ENCODE results near the gene CNNM4. TPM values are rescaled to one million over a fixed set of nuclear protein-coding genes. Genes with fewer than 3 reads are reported as not detected.

CNNM4 gene
- 2.4 and 4.0 TPM in 2 replicates for total RNA-seq

- peak; percentile 60 for DNase-seq (ENCODE audit: low read depth, low spot score)
Measured at GRCh38 chr2:96760036-96760985, at the start of gene CNNM4. Gene CNNM4, plus strand, starts transcription at chr2:96760902. Its CDS starts 98 bp downstream, at chr2:96761000.

DNA sequence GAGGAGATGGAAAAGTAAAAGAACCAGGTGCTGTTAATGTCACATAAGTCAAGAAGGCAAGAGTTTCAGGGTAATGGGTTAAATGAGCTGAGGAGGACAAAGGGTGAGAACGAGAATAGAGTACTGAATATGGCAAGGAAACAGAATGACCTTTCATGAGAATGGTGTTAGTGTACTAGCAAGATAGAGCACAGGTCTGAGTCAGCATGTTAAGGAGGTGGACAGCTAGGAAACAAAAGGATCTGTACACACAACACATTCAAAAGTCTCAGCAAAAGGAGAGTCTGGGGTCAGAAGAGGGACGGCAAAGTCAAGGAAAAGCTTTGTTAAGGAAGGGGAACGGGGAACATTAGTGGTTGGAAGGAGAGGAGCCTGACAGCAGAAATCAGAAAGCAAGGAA lies 49.7 kb upstream of the CNNM4 start:
- DNase-seq (ENCODE audit: low read depth, low spot score) = no peak

- DNase-seq (ENCODE audit: low read depth, low spot score) = no peak
Measured at GRCh38 chr2:96715658-96716057, 45.0 kb upstream of the CNNM4 start.

DNA sequence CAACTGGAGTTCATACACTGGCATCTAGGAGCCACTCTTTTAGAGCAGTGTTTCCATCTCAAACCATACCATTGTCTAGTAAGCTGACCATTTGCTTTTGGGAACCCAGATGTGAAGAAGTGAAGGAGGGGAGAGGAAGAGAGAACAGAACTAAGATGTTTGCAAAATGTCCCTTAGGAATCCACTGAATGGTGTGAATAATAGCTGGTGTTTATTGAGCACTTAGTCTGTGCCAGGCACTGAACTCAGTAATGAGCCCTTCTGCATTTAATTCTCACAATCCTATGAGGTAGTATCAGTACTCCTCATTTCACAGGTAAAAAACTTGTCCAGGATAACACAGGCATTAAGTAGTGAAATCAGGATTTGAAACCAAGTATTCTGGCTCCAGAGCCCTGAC lies 44.3 kb upstream of the CNNM4 start:
- DNase-seq (ENCODE audit: low read depth, low spot score) = no peak

DNA sequence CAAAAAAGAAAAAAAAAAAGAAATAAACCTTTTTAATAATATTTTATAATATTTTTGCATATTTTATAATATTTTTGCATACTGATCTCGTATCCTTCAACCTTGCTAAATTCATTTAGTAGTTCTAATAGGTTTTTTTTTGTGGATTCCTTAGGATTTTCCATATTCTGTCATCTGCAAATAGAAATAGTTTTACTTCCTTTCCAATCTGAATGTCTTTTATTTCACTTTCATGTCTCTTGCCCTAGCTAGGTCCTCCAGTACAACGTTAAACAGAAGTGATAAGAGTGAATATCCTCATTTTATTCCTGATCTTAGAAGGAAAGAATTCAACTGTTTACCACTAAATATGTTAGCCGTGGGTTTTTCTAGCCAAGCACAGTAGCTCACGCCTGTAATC lies 34.6 kb upstream of the CNNM4 start:
- DNase-seq (ENCODE audit: low read depth, low spot score) = no peak

DNA sequence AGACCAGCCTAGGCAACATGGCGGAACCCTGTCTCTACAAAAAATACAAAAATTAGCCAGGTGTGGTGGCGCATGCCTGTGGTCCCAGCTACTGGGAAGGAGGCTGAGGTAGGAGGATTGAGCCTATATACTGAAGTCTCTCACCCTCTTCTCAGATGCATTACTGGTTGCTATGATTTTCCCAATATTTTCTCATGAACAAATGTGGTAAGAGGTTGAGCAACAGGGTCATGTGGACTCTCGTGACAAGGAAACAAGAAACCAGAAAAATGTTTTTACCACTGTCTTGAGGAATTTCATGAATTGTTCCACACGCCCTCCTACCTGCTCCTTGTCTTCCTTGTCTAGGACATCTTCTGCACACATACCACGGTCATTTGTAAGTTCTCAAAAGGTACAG lies 33.3 kb upstream of the CNNM4 start:
- no peak for DNase-seq (ENCODE audit: low read depth, low spot score)

DNA sequence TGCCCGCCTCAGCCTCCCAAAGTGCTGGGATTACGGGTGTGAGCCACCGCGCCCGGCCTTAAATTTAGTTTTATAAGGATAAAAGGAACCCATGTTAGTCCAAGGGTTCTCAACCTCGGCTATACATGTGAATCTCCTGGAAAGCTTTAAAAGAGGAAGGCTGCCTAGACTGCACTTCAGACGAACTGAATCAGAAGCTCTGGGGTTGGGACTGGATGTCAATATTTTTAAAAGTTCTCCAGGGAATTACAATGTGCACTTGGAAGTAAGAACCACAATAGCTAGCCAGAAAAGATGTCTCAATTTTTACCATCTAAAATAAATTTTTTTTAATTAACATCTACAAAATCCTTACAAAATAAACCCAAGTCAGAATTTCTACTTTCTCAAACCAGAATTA lies 31.0 kb upstream of the CNNM4 start:
- no peak for DNase-seq (ENCODE audit: low read depth, low spot score)

GRCh38 chr2:96730212-96730611 lies 30.5 kb upstream of the CNNM4 start:
- DNase-seq (ENCODE audit: low read depth, low spot score) = no peak

GRCh38 chr2:96733931-96734330 lies 26.8 kb upstream of the CNNM4 start:
- no peak for DNase-seq (ENCODE audit: low read depth, low spot score)

DNA sequence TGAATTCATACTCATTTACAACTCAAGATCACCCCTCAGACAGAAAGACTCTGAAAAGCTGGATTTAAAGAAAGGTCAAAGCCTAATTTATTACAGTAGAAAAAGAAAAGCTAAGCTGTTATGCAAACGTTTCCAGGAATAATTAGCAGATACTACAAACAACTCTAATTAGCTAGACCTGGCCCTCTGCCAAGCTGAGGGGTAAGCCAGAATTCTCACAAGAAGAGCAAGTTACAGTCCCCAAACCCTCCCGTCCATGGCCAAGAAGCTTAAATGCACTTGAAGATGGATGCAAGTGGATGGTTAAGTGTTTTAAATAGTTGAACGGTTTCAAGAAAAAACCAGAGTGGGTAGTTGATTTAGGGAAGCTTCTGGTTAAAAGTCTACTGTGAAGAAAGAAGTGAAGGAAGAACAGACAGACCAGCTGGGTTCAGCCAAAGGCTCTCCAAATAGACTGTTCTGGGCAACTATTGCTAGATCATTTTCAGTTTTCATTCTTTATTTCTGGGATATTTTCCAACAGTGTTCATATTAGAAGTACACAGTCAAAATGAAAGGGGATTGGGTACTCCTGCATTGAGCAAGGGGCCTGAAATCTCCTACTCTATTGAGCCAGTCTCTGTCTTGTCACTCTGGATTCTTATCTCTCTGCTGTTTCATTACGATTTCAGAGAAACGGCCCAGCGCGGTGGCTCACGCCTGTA lies 25.7 kb upstream of the CNNM4 start:
- DNase-seq (ENCODE audit: low read depth, low spot score) = no peak

DNA sequence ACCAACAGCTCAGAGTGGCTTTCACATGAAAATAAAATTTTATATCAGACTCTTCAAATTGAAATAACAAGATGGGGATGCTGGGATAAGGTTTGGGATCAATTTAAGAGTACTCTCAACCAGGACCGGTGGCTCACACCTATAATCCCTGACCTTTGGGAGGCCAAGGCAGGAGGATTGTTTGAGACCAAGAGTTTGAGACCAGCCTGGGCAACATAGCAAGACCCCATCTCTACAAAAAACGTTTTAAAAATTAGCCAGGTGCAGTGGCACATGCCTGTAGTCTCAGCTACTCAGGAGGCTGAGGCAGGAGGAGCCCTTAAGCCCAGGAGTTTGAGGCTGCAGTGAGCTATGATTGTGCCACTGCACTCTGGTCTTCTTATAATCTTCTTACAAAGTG lies 23.5 kb upstream of the CNNM4 start:
- no peak for DNase-seq (ENCODE audit: low read depth, low spot score)

GRCh38 chr2:96737831-96738230 lies 22.9 kb upstream of the CNNM4 start:
- DNase-seq (ENCODE audit: low read depth, low spot score) = no peak

- no peak for DNase-seq (ENCODE audit: low read depth, low spot score)
Measured at GRCh38 chr2:96739076-96739632, 21.5 kb upstream of the CNNM4 start.

DNA sequence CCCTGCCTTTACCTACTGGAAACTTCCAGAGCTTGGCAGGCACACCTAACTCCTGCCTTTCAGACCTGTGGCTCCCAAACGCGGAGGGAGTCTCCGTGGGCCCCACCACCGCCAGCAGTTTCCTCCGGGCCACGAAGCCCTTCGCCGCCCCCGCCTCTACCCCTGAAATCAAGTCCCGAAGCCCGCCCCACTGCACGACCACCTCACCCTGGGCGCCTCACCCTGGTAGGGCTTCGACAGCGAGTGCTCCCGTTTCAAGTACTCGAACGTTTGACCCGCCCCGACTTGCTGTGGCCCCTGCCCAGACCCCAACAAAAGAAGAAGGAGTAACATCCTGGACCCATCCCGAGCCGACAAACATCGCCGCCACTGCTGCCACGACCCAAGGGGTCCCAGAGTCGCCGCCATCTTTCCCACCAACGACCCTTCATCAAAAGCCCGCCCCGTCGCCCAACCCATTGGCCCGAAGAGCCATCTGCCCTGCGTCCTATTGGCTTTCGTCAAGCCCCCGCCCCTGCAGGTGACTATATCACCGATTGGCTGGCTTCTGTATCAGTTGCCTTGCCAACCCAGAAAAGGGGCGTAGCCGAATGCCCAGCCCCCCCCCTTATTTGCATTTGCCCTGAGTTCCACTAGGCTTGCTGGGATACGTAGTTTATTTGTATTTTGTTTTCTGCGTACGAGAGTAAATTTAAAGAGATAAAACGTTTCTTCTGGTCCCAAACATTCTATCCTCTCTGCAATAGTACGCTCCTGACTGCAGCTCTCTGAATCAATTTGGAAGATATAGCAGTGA lies 20.9 kb upstream of the CNNM4 start, which contains the start of gene LMAN2L:
Gene LMAN2L (minus strand): TSS at position 432 of the 796 bp plus-strand sequence. CDS start 24 bp downstream, at position 408.
- DNase-seq (ENCODE audit: low read depth, low spot score) = peak; percentile 91

DNA sequence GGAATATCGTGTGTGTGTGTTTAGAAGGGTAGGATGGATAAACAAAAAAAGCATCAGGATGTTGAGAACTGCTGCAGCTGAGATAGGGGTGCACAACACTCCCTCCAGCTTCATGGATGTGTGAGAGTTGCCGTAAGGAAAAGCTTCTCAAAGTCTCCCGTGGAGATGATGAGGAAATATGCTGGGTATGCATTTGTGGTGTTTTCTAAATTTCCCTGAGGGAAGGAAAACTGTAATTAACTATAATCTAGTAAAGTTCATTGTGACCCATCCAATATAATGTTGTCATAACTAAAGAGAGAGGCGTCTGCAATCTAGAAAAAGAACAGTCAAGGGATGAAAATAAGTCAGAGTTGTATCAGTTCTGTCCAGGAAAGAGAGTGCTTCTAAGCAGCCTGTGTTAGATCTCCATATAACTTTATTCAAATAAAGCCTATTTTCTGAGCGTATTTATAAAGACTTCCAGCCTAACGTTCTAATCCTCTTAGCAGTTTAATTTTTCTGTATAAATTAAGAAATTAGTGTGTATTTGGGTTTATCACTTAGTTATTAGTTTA lies 13.6 kb upstream of the CNNM4 start:
- no peak for DNase-seq (ENCODE audit: low read depth, low spot score)

GRCh38 chr2:96751800-96752199 lies 8.9 kb upstream of the CNNM4 start:
- DNase-seq (ENCODE audit: low read depth, low spot score) = no peak

- DNase-seq (ENCODE audit: low read depth, low spot score) = no peak
Measured at GRCh38 chr2:96753661-96754282, 6.9 kb upstream of the CNNM4 start.

DNA sequence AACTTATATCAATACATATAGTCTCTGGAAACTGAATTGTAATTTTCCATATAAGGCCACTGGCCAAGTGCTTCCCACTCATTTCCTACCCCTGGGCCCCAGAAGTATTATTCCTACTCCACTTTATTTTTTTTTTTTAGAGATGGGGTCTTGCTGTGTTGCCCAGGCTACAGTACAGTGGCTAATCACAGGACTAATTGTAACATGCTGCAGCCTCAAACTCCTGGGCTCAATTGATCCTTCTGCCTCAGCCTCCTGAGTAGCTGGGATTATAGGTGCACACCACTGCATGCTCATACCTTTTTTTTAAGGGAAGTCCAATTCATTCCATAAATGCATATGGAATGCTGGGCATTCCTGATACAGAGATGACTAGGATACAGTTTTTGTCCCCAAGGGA lies 6.4 kb upstream of the CNNM4 start:
- DNase-seq (ENCODE audit: low read depth, low spot score) = no peak

DNA sequence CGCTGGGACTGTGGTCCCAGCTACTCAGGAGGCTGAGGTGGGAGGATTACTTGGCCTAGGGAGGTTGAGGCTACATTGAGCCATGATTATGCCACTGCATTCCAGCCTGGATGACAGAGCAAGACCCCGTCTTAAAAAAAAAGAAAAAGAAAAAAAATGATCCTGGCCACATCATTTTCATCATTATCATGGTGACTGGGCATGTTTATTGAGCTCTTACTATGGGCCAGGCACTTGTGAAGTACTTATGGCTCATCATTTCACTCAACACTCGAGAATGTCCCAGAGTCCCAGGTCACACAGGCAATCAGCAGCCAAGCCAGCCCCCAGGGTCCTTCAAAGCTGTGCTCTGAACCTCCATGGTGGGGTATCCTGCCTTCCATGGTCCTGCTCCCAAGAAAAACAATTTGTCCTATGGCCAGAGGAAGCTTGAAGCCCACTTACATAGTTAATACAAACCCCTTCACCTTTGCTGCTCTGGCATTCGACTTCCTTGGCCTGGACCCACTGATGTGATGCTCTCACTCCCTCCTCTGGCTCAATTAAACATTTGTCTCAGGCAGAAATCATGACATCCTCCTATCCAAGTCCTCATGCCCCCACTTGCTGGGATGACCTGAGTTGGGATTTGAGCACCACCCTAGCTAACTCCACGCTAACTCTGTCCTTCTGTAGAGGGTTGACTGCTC lies 3.8 kb upstream of the CNNM4 start:
- DNase-seq (ENCODE audit: low read depth, low spot score) = no peak

DNA sequence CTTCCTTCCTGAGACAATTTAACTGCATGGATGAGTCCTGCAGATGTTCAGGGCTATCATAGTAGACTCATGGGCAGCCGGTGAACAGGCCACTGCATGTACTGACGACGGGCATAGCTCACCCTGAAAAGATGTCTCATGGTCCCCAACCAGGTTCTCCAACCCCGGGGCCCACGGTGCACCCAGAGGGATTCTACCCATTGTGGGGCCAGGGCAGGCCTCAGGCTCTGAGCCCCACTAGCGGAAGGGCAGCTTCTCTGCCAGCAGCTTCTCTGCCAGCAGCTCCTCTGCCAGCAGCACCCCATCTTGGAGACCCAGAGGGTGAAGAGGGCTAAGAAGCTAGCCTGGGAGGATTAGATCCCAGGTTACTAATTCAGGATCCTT lies 3.2 kb upstream of the CNNM4 start:
- DNase-seq (ENCODE audit: low read depth, low spot score) = no peak

Measured in pulmonary artery endothelial cell (primary cell).